Inferior parietal cortex (tissue), 1 donor: ENCODE results near the gene ATG9A.
A peak's percentile ranks its signal among the peaks of the same experiment; 100 is the strongest.
"Not testable (repeated sequence)": the region's sequence is repeated elsewhere in the genome, so short reads cannot be mapped to it uniquely, and the experiment has no call there.

Experiments
- DNase-seq: peaks from one replicate; pipeline ENCODE4 v3.0.0-alpha.2; 2016; ENCODE audit errors: extremely low spot score

The ATG9A gene, protein sequence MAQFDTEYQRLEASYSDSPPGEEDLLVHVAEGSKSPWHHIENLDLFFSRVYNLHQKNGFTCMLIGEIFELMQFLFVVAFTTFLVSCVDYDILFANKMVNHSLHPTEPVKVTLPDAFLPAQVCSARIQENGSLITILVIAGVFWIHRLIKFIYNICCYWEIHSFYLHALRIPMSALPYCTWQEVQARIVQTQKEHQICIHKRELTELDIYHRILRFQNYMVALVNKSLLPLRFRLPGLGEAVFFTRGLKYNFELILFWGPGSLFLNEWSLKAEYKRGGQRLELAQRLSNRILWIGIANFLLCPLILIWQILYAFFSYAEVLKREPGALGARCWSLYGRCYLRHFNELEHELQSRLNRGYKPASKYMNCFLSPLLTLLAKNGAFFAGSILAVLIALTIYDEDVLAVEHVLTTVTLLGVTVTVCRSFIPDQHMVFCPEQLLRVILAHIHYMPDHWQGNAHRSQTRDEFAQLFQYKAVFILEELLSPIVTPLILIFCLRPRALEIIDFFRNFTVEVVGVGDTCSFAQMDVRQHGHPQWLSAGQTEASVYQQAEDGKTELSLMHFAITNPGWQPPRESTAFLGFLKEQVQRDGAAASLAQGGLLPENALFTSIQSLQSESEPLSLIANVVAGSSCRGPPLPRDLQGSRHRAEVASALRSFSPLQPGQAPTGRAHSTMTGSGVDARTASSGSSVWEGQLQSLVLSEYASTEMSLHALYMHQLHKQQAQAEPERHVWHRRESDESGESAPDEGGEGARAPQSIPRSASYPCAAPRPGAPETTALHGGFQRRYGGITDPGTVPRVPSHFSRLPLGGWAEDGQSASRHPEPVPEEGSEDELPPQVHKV

DNA sequence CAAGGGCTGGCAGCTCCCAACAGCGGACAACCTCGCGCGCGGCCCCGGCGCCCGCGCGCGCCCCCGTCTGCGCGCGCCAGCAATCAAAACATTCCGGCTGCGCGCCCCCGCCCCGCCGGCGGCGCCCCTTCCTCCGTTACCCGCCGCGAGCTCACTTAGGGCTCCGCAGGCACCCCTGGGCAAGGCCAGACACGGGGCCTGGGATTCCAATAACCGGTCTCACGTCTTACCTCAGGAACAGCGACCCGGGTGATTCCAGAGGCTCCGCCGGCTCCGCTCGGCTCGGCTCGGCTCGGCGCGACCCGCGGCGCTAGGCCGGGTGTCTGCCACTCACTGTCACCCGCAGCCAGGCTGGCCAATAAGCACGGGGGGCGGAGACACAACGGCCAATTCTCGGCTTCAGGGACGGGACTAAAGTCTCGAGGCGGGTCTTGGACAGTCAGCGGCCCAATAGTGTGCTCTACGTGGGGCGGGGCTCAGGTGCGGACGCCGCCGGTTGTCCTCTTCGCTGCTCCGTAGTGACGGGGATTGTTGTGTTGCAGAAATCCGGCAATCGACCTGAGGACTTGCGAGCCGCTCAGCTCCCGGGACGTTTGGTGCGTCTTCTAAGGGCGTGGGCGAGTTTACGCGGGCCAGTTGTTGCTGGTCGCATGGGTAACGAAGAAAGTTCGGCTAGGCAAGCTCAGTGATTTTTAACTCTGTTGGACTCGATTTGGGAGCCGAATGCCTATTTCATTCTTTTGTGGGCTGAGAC lies at the start of gene ATG9A, which contains the start of gene ANKZF1:
Gene ATG9A (minus strand): TSS at position 332 of the 754 bp plus-strand sequence. CDS start 1,612 bp downstream, outside the sequence.
Gene ANKZF1 (plus strand): TSS at position 502 of the 754 bp plus-strand sequence. CDS start 452 bp downstream, outside the sequence.
- peak; percentile 98 for DNase-seq

DNA sequence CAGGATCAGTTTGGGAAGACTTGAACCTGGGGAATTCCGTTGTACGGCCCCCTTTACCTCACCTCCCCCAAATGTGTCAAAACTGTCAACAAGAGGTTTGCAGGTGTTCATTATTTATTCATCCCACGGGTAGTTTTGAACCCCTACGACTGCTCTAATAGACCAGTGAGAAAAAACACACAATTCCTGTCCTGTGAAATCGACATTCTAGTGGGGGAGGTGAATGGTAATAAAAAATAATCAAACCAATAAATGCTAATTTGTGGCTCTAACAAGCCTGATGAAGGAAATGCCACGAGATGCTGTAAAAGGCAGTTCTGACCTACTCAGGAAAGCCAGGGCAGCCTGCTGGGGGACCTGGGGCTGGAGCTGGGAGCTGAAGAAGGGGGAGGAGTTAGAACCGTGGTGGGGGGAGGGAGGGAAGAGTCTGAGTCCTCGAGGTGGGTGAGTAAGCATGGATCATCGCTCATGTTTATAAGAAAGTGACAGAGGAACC lies 49.3 kb upstream of the ATG9A start:
- no peak for DNase-seq

DNA sequence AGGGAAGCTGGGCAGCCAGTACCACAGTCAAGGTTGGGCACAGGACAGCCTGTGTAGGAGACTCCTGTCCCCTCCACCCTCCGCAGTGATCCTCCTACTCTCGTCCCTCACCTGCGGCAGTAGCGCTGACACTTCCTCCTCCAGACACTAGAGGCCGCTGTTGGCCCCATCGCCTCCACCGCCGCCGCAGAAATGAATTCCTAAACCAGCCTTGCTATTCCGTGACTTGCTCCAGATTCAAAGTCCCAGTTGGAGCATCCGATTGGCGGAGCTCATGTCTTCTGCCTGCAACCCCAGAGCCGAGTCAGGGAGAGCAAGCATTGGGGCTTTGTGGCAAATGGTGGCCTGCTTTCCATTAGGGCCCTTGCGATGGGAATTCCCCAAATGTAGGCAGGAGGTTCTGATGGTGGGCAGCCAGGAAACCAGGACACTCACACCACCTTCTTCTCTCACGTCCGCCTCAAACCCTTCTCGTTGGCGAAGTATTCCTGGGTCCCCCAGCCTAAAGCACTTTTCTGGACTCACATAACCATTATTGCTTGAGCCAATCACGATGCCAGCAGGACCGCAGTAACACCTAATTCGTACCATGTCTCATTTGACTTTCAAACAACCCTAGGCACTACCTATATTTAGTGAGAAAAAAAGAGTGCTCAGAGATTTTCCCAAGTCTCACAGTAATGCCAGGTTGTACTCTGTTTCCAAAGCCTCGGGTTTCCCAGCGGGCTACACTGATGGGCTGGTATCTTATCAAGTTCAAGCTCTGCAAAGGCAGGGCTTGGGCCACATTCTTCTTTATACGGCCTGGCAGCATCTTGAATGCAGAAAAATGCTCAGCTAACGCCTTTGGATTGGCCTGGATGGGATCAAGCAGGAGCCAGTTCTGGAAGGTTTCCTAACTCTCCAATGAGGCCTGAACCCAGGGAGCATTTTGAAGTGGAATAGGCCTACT lies 48.5 kb upstream of the ATG9A start:
- DNase-seq, result peak; percentile 90

DNA sequence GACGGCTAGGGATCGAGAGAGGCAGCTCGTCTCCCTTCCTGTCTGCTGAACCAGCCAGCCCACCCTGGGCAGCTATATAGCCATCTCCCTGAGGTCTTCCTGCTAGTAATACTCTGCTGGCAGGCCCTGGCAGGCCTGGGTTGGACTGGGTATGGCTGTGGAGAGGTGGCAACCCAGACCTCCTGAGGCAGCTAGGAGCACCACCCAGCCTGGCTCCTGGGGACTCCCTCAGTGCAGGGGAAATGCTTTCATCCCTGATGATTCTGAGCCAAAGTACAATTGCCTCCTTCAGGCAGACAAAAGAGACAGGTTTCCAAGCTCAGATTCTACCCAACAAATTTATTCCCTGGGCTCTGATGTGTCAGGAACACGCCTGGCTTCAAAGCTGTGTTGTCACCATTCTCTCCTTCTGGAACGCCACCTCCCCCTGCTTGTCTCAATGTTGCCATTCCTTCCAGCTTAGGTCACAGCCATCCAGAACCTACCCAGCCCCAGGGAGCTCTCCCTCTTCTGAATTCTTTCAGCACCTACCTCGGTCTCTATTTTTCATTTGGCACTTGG lies 45.0 kb upstream of the ATG9A start:
- DNase-seq, result no peak

DNA sequence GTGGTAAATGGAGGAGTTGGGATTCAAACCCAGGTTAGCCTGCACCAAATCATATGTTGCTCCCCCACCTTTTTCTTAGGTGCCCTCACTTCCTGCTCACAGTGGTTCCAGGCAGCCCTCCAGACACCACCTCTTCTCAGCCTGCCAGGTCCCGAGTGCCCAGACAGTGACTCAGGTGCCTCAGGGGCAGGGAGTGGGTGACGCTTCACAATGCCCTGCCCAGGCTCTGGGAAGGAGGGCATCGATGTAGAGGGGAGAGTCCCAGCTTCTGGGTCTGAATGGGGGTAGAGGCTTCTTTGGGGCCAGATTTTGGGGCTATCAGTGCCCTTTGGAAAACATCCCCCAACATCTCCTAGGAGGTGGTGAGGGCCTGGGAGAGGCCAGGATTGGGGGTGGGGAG lies 44.5 kb upstream of the ATG9A start:
- no peak for DNase-seq

DNA sequence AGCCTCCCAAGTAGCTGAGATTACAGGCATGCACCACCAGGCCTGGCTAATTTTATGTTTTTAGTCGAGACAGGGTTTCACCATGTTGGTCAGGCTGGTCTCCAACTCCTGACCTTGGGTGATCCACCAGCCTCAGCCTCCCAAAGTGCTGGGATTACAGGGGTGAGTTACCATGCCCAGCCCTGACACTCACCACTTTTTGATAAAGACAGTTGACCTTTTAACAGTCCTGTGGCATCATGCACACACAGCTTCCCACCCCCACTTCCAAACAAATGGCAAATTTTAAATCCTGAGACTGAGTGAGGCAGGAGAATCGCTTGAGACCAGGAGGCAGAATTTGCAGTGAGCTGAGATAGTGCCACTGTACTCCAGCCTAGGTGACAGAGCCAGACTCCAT lies 43.6 kb upstream of the ATG9A start:
- no peak for DNase-seq

DNA sequence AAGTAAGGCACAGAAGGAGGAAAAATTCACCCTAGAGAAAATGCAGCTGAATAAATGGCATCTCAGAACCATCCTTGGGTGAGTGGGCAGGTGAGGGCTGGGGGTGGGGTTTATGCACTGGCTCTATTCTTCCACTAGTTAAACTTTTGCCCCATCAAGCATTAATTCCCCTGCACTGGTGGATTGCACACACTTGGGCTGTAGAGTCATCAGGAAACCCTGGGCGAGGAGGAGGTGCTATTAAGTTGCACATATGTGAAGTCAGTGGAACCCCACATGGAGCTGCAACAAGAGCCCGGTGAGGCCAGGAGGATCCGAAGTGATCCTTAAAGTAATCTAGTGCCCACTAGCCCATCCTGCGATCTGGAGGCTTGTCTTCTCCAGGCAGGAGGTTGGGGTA lies 42.9 kb upstream of the ATG9A start:
- no peak for DNase-seq

DNA sequence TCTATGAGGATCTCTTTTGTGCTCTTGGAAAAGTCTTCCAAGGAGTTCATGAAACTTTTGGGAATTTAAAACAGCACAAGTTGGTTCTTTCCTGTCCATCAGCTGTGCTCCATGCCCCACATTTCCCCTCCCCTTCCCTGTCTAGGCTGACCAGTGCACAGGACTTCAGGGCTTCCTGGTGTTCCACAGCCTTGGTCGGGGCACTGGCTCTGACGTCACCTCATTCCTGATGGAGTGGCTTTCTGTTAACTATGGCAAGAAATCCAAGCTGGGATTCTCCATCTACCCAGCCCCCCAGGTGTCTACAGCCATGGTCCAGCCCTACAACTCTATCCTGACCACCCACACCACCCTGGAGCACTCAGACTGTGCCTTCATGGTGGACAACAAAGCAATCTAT lies 41.6 kb upstream of the ATG9A start:
- DNase-seq, result no peak

DNA sequence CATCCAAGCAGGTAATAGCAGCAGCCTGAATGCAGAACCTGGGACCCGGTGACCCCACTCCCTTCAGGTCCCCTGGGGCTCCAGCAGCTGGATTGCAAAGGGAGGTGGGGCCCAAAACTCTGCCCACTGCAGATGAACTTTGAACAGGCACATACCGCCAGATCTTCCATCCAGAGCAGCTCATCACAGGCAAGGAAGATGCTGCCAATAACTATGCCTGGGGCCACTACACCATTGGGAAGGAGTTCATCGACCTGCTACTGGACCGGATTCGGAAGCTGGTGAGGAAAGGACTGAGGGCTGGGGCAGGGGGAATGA lies 40.6 kb upstream of the ATG9A start:
- no peak for DNase-seq

DNA sequence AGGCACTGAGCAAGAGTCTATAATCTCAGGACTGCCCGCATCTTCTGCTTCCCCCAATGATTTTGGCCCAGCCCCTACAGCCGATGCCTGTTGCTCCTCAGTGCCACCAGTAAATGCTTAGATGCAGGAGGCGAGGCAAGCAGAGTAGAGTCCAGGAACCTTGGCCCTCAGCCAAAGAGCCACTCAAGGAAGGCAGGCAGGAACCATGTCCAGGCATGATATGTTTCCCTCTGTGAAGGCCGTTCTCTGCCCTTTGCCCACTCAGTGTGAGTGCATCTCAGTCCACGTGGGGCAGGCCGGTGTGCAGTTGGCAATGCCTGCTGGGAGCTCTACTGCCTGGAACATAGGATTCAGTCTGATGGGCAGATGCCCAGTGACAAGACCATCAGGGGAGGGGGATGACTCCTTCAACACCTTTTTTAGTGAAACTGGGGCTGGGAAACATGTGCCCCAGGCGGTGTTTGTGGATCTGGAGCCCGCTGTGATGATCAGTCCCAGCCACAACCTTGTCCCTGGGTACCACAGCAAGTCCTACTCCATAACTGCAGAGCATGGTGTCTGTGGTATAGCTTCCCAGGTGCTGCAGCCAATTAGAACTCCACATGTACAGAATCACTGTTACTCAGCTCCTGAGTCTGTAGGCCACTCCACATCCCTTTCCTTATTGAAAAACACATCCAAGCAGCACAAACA lies 40.1 kb upstream of the ATG9A start:
- no peak for DNase-seq

DNA sequence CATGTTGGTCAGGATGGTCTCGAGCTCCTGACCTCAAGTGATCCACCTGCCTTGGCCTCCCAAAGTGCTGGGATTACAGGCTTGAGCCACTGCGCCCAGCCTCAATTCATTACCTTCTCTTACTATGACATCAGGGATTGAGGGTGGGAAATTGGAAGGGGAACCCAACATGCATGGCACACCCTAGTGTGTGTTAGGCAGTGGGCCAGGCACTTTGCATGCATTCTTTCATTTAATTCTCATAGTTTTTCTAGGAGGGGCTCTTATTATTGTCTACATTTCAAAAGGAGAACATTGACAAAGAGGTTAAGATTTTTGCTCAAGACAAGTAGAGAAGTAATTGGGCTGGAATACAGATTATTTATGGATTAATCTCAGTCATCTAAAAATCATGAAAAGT lies 38.9 kb upstream of the ATG9A start:
- DNase-seq, result no peak

DNA sequence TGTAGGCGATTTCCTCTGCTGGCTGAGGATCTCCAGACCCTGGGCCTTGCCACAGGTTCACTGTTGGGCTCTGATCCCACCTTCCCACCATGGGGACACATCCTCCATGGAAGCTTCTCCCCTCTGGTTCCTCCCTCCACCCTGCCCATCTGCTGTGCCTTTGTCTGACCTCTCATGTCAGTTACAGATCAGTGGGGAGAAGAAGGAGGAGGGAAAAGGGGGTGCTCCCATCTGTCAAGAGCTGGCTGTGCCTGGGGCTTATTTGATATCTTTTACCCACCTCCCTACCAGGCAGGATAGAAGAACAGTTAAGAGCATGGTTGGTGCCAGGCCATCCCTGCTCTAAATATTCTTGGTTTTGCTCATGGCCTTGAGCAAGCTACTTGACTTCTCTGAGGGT lies 37.5 kb upstream of the ATG9A start:
- no peak for DNase-seq

DNA sequence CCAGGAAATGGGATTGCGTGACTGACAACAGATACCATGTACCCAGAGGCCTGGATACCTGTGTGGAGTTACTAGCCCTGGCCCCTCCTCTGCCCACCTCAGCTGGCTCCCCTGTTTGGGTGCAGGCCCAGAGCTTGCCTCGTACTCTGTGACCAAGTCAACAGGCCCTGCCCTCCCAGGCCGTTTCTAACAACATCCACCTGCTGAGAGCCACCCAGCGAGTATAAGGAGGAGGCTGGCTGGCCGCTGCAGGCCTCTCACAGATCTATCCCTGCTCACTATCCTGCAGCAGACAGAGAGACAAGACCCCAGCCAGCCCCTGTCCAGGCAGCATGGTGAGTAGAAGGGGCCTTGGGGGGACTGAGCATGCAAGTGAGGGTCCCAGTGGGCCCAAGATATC lies 36.8 kb upstream of the ATG9A start:
- no peak for DNase-seq

DNA sequence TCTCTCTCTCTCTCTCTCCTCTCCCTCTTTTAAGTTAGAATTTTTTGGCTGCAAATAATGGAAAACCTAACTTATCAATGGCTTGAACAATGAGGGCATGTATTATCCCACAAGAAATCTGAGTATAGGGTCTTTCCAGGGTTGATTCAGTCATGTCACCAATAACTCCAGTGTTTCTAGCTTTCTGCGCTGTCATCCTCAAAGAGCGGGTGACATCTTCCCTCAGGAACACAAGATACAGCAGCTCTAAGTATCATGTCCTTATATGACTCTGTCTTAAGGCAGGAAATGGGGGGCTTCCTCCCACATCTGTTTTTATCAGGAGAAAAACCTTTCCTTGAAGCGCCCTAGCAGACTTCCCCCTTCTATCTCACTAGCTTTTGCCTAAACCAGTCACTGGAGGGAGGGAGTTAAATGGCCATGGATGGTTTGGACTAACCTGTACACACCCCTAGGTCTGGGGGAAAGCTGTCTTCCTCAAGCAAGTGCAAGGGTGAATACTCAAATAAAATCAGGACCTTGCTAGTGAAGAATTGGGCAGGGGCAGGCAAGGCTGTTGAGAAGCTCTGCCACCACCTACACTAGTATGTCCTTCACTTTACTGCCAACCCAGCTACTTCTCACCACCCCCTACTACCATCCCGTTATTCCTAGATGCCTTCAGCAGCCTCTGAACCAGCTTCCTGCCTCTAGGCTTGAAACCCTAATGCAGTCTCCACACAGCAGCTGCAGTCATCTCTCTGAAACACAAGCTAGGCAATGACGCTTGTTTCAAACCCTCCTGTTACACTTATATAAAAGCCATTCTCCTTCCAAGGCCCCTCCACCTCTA lies 31.8 kb upstream of the ATG9A start:
- DNase-seq, result peak; percentile 34

DNA sequence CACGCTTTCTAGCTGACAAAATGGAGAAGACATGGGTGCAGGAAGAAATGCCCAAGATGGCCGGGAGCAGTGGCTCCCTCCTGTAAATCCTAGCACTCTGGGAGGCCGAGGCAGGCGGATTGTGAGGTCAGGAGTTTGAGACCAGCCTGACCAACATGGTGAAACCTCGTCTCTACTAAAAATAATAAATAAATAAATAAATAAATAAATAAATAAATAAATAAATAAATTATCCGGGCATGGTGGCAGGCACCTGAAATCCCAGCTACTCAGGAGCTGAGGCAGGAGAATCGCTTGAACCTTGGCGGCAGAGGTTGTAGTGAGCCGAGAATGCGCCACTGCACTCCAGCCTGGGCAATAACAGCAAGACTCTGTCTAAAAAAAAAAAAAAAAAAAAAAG lies 29.5 kb upstream of the ATG9A start:
- not testable (repeated sequence) for DNase-seq

DNA sequence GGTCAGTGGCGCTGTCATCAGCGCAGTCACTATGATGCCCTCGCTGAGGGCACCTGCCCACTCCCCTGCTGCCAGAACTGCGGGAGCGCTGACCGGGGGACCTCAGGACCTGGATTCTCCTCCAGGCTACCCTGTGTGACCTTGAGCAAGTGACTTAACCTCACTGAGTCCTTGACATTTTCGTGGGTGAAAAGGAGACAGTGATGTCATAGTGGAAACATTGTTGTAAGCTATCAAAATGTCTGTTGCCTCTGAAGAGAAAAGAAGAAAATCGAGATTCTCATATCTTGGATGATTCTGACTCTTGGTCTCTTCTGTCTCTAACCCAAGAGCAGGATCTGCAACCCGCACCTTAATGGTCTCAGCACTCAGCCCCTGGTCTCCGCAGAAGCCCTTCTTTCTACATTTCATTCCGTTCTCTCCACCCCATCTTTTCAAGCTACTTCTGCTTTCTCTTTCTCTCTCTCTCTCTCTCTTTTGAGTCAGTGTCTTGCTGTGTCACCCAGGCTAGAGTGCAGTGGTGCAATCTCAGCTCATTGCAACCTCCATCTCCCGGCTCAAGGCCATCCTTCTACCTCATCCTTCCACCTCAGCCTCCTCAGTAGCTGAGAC lies 25.3 kb upstream of the ATG9A start:
- peak; percentile 25 for DNase-seq

DNA sequence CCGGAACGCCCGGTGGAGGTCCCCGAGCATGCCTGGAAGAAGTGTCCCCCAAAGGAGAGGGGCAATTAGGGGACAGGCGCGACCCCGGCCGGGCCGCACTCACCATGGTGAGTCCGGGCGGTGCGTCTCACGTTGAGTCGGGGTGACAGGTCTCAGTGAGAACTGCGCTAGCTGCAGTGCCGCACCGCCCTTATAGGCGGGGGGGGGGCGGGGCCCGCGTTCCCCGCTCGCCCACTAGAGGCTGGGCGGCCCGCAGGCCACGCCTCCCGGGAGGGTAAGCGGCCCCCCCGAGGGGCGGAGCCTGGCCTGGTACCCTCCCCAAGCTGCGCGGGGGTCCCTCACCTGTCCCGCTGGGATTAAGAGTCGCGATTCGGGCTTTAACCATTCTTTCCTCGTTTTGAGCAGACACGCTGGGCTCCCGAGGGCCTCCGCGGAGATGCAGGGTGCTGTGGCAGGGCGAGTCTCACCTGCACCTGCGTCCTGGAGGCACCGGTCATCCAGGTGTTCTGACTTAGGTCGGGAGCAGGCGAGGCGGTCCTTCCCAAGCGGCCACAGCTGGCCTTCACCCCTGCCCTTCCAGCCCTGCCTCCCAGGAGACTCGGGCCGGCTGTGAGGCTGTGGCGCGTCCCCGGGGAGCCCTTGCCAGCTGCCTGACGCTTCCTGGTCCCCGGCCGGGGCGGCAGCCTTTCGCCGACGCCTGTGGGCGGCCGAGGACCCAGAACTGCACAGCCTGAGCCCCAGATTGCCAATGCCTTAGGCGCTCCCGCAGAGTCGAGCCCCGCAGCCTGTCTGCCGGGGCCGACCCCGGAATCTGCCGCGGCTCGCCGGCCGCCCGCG lies 24.5 kb upstream of the ATG9A start, which contains the start of gene TUBA4A:
Gene TUBA4A (minus strand): TSS at position 166 of the 837 bp plus-strand sequence. CDS start 60 bp downstream, at position 106.
- DNase-seq, result peak; percentile 77
